Glomerular endothelial cell (primary cell): ENCODE measurements around the gene KCNK18. TPM values are rescaled to one million over a fixed set of nuclear protein-coding genes. Genes with fewer than 3 reads are reported as not detected.
"Not testable (repeated sequence)": the region's sequence is repeated elsewhere in the genome, so short reads cannot be mapped to it uniquely, and the experiment has no call there.

ENCODE experiments used
- DNase-seq: peaks from one replicate; pipeline ENCODE4 v3.0.0-alpha.2; 2011; ENCODE audit warnings: low read depth, low spot score; ENCODE audit errors: extremely low read depth
- total RNA-seq: library from RNA; depleted of rRNA; stranded (reverse); fragments of >200 nt; gene quantifications from 2 replicates; pipeline ENCODE4 v1.2.3, GENCODE V29; 2015

KCNK18 gene
- total RNA-seq, 1 donor from 2014 or later: not detected

GRCh38 chr10:117169480-117169879 lies 27.8 kb upstream of the KCNK18 start:
- no peak for DNase-seq

DNA sequence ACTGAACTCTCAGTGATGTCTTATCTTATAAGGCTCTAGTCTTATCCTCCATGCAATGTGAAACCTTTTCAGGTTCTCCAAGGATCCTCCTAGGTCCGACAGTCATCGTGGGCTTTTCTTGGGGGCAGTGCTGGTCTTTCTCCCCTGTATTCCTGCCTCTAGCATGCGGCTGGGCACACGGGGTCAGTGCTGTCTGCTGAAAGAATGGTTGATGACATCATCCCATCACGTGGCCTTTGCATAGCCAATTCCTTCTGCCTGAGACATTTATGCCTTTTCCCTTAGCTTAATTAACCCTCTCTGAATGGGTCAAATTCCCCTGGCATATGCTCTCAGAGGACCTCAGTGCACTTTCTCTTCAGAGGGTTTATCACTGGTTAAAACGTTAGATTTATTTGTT lies 27.0 kb upstream of the KCNK18 start:
- DNase-seq: no peak

DNA sequence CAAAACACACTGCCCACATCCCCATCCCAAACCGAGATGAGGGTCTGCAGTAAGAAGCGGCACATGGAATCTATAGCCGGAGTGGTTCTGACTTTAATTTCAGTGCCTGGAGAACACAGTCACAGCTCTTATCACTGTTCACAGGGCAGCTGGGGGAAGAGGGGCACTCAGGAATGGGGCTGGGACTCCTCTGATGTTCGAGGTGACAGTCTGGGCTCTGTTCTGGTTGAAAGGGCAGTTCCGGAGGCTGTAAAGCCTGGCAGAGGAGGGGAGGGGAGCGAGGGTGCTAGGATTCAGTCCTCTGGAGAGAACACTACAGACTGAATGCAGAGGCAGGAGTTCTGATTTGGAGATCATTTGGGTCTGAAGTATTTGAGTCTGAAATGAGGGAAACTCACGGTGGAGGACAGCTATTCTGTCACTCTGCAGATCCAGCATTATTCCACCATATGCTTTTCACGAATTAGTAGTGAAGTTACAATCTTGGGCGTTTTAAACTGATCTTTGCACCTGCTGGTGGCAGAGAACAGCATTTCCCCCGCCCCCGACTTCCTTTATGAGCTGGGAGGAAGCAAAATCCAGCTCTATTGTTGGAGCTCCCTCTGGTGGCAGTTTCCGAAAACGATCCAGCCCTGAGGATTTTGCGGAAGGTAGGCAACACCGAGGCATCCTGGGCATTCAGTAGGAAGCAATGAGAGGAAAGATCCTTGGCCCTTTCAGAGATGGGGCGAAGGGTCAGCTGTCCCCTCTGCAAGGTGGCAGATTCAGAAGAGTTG lies 22.7 kb upstream of the KCNK18 start:
- no peak for DNase-seq

DNA sequence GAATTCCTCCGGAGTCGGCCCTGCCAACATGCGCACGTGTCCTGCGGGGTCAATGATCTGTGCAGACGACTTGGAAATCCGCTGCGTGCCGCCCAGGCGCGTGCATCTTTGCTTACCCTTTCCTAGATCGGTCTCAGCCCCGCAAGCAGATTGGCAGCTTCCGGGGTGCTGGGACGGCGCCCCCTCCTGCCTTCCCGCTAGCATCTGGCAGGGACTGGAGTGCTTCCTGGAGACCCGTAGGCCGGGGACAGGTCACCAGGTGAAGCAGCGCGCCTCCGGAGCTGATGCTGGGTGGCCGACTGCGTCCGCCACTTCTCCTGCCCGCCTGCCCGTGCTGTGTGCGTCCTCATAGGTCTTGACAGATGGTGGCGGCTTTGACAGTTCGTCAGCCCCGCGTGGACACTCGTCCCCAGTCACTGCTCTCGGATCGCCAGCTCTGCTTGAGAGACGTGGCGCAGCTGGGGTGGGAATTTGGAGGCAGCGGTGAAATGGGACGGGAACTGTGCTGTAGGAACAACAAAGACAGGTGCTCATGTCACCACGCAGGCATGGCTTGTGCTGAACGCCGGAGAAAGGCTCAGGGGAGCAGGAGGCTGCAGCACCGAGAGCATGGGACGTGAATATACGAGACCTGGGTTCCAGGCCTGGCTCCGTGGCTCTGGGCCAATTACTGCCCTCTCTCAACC lies 21.9 kb upstream of the KCNK18 start:
- DNase-seq: no peak

DNA sequence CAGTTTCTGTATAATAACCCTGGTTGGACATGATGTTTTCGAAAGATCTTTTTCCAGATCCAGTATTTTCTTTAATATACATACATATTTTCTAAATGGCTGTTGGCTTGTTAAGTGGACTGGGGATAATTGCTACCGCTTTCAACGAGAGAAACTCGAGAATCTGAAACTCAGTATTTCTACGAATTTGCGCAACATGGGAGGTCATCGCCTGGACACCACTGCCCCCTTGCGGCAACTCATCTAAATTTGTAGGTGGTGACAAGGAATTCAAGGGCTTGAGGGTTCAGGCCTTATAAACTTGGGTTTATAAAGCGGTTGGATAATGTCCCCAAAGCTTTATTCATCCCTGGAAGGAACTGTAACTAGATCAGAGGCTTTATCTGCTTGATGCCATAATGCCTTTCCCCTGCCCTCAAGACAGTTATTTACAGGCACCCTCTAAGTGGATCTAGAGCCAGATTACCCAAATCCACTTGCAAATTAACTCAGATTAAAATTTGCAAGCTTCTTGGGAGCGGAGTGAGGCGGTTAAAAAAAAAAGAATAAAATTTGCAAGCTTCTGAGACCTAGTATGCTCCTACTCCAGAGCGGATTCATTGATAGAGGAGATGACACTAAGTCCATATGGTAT lies 21.3 kb upstream of the KCNK18 start:
- DNase-seq: peak; percentile 44

- DNase-seq: no peak
Measured at GRCh38 chr10:117178190-117178589, 19.1 kb upstream of the KCNK18 start.

GRCh38 chr10:117184296-117184695 lies 13.0 kb upstream of the KCNK18 start:
- no peak for DNase-seq

DNA sequence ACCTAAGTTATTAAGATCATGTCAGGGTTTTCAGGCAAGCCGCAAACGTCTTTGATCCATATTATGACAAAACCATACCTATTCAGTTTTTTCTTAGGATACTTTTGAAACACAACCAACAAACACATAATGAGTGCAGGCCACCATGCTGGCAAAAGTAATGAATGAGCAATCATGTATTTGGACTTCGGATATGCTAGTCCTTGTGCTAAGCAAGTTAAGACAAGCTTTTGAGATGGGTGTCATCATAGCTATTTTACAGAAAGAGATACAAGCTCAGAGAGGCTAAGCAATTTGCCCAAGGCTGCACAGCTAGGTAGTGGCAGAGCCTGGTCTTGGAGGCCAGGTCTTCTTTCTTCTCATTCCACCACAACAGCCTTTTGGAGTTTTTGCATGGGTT lies 12.5 kb upstream of the KCNK18 start:
- DNase-seq: no peak

- not testable (repeated sequence) for DNase-seq
Measured at GRCh38 chr10:117185817-117186216, 11.5 kb upstream of the KCNK18 start.

DNA sequence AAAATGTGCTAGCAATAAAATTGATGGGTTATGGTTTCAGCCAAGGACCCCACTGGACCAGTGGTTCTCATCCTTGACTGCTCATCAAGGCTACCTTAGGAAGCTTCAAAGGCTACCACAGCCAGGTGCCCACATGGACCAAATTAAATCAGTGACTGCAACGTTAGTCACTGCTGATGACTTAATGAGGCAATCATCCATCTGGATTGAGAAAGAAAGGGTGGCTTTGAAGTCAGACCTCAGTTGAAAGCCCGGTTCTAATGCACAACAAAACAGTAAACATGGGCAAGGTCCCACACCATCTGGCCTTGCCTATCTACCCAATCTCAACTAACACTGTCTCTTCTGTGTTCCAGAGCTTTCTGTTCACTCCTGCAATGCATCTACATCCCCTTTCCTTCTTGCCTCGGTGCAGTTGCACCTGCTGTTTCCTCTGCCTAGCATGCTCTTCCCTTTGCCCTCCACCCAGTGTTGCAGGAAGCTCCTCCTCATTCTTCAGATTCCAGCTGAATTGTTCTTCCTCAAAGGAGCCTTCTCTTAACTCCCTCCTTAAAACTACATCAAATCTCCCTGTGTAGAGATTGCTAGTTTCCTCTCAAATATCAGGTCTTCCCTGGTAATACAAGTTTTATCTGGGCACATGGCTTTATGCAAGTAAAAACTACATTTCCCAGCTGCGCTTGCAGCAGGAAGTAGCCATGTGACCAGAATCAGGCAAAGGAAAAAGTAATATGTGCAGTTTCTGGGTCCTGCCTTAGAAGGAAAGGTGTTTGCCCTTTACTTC lies 10.3 kb upstream of the KCNK18 start:
- DNase-seq: no peak

DNA sequence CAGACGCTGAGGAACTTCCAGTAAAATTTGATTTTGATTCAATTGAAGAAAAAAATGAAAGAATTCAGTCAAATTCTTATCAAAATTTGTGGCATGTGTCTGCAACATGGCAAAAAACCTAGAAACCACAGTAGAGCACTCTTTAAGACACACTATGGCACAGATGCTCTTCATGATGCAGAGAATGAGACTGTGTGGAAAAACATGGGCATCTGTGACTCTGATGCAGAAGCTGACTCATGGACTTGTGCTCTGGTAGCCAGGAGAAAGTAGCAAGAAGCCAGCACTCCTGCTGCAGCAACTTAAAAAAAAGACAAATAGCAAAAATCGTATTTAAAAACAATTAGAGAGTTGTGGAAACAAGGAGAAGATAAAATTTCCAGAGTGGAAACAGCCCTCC lies 8.9 kb upstream of the KCNK18 start:
- DNase-seq: no peak

GRCh38 chr10:117189557-117189956 lies 7.7 kb upstream of the KCNK18 start:
- no peak for DNase-seq

- no peak for DNase-seq
Measured at GRCh38 chr10:117198088-117198487, 799 bp downstream of the KCNK18 start.

- no peak for DNase-seq
Measured at GRCh38 chr10:117201826-117202225, 4.5 kb downstream of the KCNK18 start.

- no peak for DNase-seq
Measured at GRCh38 chr10:117204316-117204715, 7.0 kb downstream of the KCNK18 start.

- DNase-seq: no peak
Measured at GRCh38 chr10:117212176-117212575, 14.9 kb downstream of the KCNK18 start.

DNA sequence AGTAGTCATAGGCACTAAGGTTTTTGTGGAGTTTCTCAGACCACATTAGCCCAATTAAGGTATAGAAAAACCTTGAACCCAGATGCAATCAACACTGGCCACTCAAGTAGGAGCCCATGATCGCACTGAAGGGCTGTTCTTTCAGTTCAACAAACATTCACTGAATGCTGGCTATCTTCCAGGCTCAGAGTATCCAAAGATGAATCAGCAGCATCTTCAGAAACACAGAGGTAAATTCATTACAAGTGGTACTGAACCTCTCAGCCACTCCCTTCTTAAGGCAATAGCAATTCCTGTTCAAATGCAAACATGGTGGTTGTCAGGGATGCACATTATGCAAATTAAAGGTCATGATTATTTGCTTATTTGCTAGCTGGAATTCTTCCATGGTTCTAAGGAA lies 17.1 kb downstream of the KCNK18 start:
- no peak for DNase-seq

GRCh38 chr10:117215079-117215478 lies 17.8 kb downstream of the KCNK18 start:
- no peak for DNase-seq

GRCh38 chr10:117216028-117216427 lies 18.7 kb downstream of the KCNK18 start:
- DNase-seq: no peak

DNA sequence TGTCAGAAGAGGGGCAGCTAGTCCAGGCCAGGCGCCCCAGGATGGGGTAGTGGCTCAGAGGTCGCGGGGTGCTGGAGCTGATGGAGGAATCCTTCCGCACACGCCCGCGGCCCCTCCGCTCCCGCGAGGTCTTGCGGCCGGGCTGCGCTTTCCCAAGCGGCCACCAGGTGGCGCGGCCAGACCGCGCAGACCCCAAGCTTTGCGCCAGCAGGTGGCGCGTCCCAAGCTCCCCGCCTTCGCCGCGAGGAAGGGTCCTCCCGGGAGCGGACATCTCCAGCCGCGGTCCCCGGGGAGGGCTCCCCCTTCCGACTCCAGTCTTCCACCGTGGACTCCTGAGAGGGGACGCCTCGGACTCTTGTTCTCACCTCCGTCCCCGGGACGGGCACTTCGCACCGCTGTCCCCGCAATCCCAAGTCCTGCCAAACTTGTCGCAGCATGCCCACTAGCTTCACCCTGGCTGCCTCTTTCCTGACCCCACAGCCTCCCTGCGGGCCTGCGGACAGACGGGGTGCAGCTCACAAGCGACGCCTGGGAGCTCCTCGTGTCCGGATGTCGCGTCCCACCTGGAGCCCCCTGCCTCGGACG lies 19.4 kb downstream of the KCNK18 start:
- peak; percentile 2 for DNase-seq
